Measurements from ENCODE around the gene UBFD1.
"Not testable (repeated sequence)": the region's sequence is repeated elsewhere in the genome, so short reads cannot be mapped to it uniquely, and the experiment has no call there.

The UBFD1 gene

GRCh38 chr16:23570992-23571632, 13.6 kb downstream of the UBFD1 start:
- DNase-seq, result no peak

GRCh38 chr16:23571895-23572294, 14.4 kb downstream of the UBFD1 start:
- no peak for DNase-seq

GRCh38 chr16:23572394-23572793, 14.9 kb downstream of the UBFD1 start:
- no peak for DNase-seq

GRCh38 chr16:23573817-23574216, 16.3 kb downstream of the UBFD1 start:
- DNase-seq, result no peak

- DNase-seq, result no peak
These were observed 18.3 kb downstream of the UBFD1 start for GRCh38 chr16:23575834-23576233.

- no peak for DNase-seq
These were observed 20.0 kb downstream of the UBFD1 start for GRCh38 chr16:23577493-23577892.

GRCh38 chr16:23578101-23578830, 20.7 kb downstream of the UBFD1 start:
- no peak for DNase-seq

GRCh38 chr16:23579371-23579770, 21.8 kb downstream of the UBFD1 start:
- DNase-seq, result no peak

GRCh38 chr16:23580391-23580790, 22.9 kb downstream of the UBFD1 start:
- no peak for DNase-seq

GRCh38 chr16:23581764-23582163, 24.2 kb downstream of the UBFD1 start:
- DNase-seq, result no peak

- DNase-seq, result not testable (repeated sequence)
These were observed 25.7 kb downstream of the UBFD1 start for GRCh38 chr16:23583271-23583670.

- no peak for DNase-seq
These were observed 26.9 kb downstream of the UBFD1 start for GRCh38 chr16:23584186-23585076.

- DNase-seq, result no peak
These were observed 30.2 kb downstream of the UBFD1 start for GRCh38 chr16:23587726-23588125.

- DNase-seq, result no peak
These were observed 32.7 kb downstream of the UBFD1 start for GRCh38 chr16:23590181-23590580.

GRCh38 chr16:23594186-23594585, 36.7 kb downstream of the UBFD1 start:
- DNase-seq, result no peak

GRCh38 chr16:23595246-23595950, 37.9 kb downstream of the UBFD1 start:
- DNase-seq, result no peak

- DNase-seq, result no peak
These were observed 38.6 kb downstream of the UBFD1 start, which contains the start of gene NDUFAB1 for GRCh38 chr16:23595951-23596720. NDUFAB1 (minus strand) TSS chr16:23596316; CDS start chr16:23596290, 26 bp downstream.

- no peak for DNase-seq
These were observed 39.7 kb downstream of the UBFD1 start for GRCh38 chr16:23597003-23597756.

GRCh38 chr16:23607726-23608125, 50.2 kb downstream of the UBFD1 start:
- DNase-seq, result no peak

- no peak for DNase-seq
These were observed 50.7 kb downstream of the UBFD1 start for GRCh38 chr16:23608194-23608593.

- DNase-seq, result no peak
These were observed 52.4 kb downstream of the UBFD1 start for GRCh38 chr16:23609929-23610328.

Data from cortex of kidney (tissue), 1 donor.